Measurements from ENCODE around the gene SHQ1.
"Not testable (repeated sequence)": the region's sequence is repeated elsewhere in the genome, so short reads cannot be mapped to it uniquely, and the experiment has no call there.

The SHQ1 gene

GRCh38 chr3:72722930-72723726, 125.1 kb downstream of the SHQ1 start:
- no peak for DNase-seq (ENCODE audit: extremely low read depth in 1 of 2, low read depth in 1 of 2)

GRCh38 chr3:72721683-72722381, 126.4 kb downstream of the SHQ1 start:
- no peak for DNase-seq (ENCODE audit: extremely low read depth in 1 of 2, low read depth in 1 of 2)

GRCh38 chr3:72720566-72720965, 127.7 kb downstream of the SHQ1 start:
- no peak for DNase-seq (ENCODE audit: extremely low read depth in 1 of 2, low read depth in 1 of 2)

GRCh38 chr3:72719137-72719536, 129.1 kb downstream of the SHQ1 start:
- no peak for DNase-seq (ENCODE audit: extremely low read depth in 1 of 2, low read depth in 1 of 2)

GRCh38 chr3:72714135-72714534, 134.1 kb downstream of the SHQ1 start:
- DNase-seq (ENCODE audit: extremely low read depth in 1 of 2, low read depth in 1 of 2) = not testable (repeated sequence)

GRCh38 chr3:72710471-72710870, 137.8 kb downstream of the SHQ1 start:
- not testable (repeated sequence) for DNase-seq (ENCODE audit: extremely low read depth in 1 of 2, low read depth in 1 of 2)

- DNase-seq (ENCODE audit: extremely low read depth in 1 of 2, low read depth in 1 of 2) = no peak
These were observed 139.8 kb downstream of the SHQ1 start for GRCh38 chr3:72708441-72708840.

GRCh38 chr3:72702997-72703396, 145.2 kb downstream of the SHQ1 start:
- DNase-seq (ENCODE audit: extremely low read depth in 1 of 2, low read depth in 1 of 2) = no peak

GRCh38 chr3:72702390-72702789, 145.9 kb downstream of the SHQ1 start:
- DNase-seq (ENCODE audit: extremely low read depth in 1 of 2, low read depth in 1 of 2) = no peak

- no peak for DNase-seq (ENCODE audit: extremely low read depth in 1 of 2, low read depth in 1 of 2)
These were observed 148.1 kb downstream of the SHQ1 start for GRCh38 chr3:72700106-72700505.

GRCh38 chr3:72699631-72700030, 148.6 kb downstream of the SHQ1 start:
- no peak for DNase-seq (ENCODE audit: extremely low read depth in 1 of 2, low read depth in 1 of 2)

Measured in activated CD8-positive, alpha-beta memory T cell treated with anti-CD3 and anti-CD28 coated beads for 1 hour (primary cell).